Gastroesophageal sphincter (tissue), 3 donors: ENCODE measurements around the gene PAQR6.

Experiments used
- CTCF ChIP-seq, 4 experiments: fragments of 200-600 bp in 2 of 4; fragments of 450-650 bp in 2 of 4; sonication (generic) in 1 of 4; IDR thresholded peaks; one replicate each; pipeline ENCODE4 v1.5.1; 2017 to 2019; ENCODE audit warnings: antibody characterized with exemption in 4 of 4, mild to moderate bottlenecking in 2 of 4, moderate library complexity in 2 of 4
- POLR2A ChIP-seq, 2 donors: fragments of 450-650 bp; IDR thresholded peaks; one replicate each; pipeline ENCODE4 v1.6.1; 2017; ENCODE audit warnings: antibody characterized with exemption in 2 of 2, mild to moderate bottlenecking in 2 of 2, moderate library complexity in 1 of 2

GRCh38 chr1:156204686-156205085 lies 43.2 kb downstream of the PAQR6 start:
- TF ChIP-seq CTCF (IDR thresholded peaks at IDR 0.05) (no peak), POLR2A (IDR thresholded peaks at IDR 0.05) (no peak)
